BLaER1 (cell line): Measurements from ENCODE around the gene ZBTB20.

Experiments
- H3K27ac ChIP-seq: shearing (Covaris generic); formaldehyde crosslinking; 2 replicates; pipeline ENCODE4 v1.8.1; 2022
- H3K27me3 ChIP-seq: shearing (Covaris generic); formaldehyde crosslinking; 2 replicates; pipeline ENCODE4 v1.8.1; 2022
- H3K36me3 ChIP-seq: shearing (Covaris generic); formaldehyde crosslinking; 2 replicates; pipeline ENCODE4 v1.8.1; 2022
- H3K4me1 ChIP-seq: shearing (Covaris generic); formaldehyde crosslinking; 2 replicates; pipeline ENCODE4 v1.8.1; 2022
- H3K4me2 ChIP-seq: shearing (Covaris generic); formaldehyde crosslinking; 2 replicates; pipeline ENCODE4 v1.8.1; 2022
- H3K4me3 ChIP-seq: shearing (Covaris generic); formaldehyde crosslinking; 2 replicates; pipeline ENCODE4 v1.8.1; 2022
- H3K9ac ChIP-seq: shearing (Covaris generic); formaldehyde crosslinking; 2 replicates; pipeline ENCODE4 v1.8.1; 2022
- H3K9me3 ChIP-seq: shearing (Covaris generic); formaldehyde crosslinking; 2 replicates; pipeline ENCODE4 v1.8.1; 2022
- H4K20me1 ChIP-seq: shearing (Covaris generic); formaldehyde crosslinking; 2 replicates; pipeline ENCODE4 v1.8.1; 2022
- Cebpa-rat ChIP-seq: shearing (Covaris generic); IDR thresholded peaks from 2 replicates; pipeline ENCODE4 v1.8.1; 2022

The ZBTB20 gene

GRCh38 chr3:114716916-114717315, 430.2 kb downstream of the ZBTB20 start:
- Histone ChIP-seq H4K20me1 (no peaks in the 10 kb centered on the region), H3K36me3 (no peaks in the 10 kb centered on the region), H3K27me3 (no peaks in the 10 kb centered on the region), H3K4me3 (no peak overlapping the region), H3K4me1 (no peaks in the 10 kb centered on the region), H3K9ac (no peak overlapping the region), H3K4me2 (no peak overlapping the region), H3K9me3 (no peaks in the 10 kb centered on the region), H3K27ac (no peak overlapping the region)
- no peak for TF ChIP-seq Cebpa-rat

- Histone ChIP-seq H3K36me3 (no peaks in the 10 kb centered on the region), H4K20me1 (no peaks in the 10 kb centered on the region), H3K4me2 (no peak overlapping the region), H3K9ac (no peak overlapping the region), H3K4me3 (no peak overlapping the region), H3K27ac (no peak overlapping the region), H3K9me3 (no peaks in the 10 kb centered on the region), H3K27me3 (no peaks in the 10 kb centered on the region), H3K4me1 (no peaks in the 10 kb centered on the region)
- no peak for TF ChIP-seq Cebpa-rat
These were observed 431.0 kb downstream of the ZBTB20 start for GRCh38 chr3:114716126-114716525.

GRCh38 chr3:114714957-114715460, 432.1 kb downstream of the ZBTB20 start:
- Histone ChIP-seq H3K4me3 (no peak overlapping the region), H3K27ac (no peak overlapping the region), H3K9ac (no peak overlapping the region), H3K4me1 (no peaks in the 10 kb centered on the region), H3K36me3 (no peaks in the 10 kb centered on the region), H3K27me3 (no peaks in the 10 kb centered on the region), H3K9me3 (no peaks in the 10 kb centered on the region), H4K20me1 (no peaks in the 10 kb centered on the region), H3K4me2 (no peak overlapping the region)
- no peak for TF ChIP-seq Cebpa-rat

GRCh38 chr3:114714237-114714636, 432.9 kb downstream of the ZBTB20 start:
- H3K4me2 ChIP-seq, result no peak overlapping the region

GRCh38 chr3:114712728-114713492, 434.2 kb downstream of the ZBTB20 start:
- H3K4me1 ChIP-seq, result no peaks in the 10 kb centered on the region

More at GRCh38 chr3:114714237-114714636, 432.9 kb downstream of the ZBTB20 start:
- H3K4me3 ChIP-seq, result no peak overlapping the region
- no peak overlapping the region for H3K9ac ChIP-seq
- H3K4me1 ChIP-seq, result no peaks in the 10 kb centered on the region
- no peaks in the 10 kb centered on the region for H3K9me3 ChIP-seq
- no peak overlapping the region for H3K27ac ChIP-seq
- no peaks in the 10 kb centered on the region for H3K36me3 ChIP-seq
- H3K27me3 ChIP-seq, result no peaks in the 10 kb centered on the region
- no peaks in the 10 kb centered on the region for H4K20me1 ChIP-seq
- no peak for TF ChIP-seq Cebpa-rat

GRCh38 chr3:114711321-114711886, 435.7 kb downstream of the ZBTB20 start:
- no peak overlapping the region for H3K4me2 ChIP-seq
- no peaks in the 10 kb centered on the region for H3K27me3 ChIP-seq

More at GRCh38 chr3:114712728-114713492, 434.2 kb downstream of the ZBTB20 start:
- Histone ChIP-seq H3K4me3 (no peak overlapping the region), H3K9ac (no peak overlapping the region), H3K27me3 (no peaks in the 10 kb centered on the region), H3K27ac (no peak overlapping the region), H3K9me3 (no peaks in the 10 kb centered on the region), H4K20me1 (no peaks in the 10 kb centered on the region), H3K36me3 (no peaks in the 10 kb centered on the region), H3K4me2 (no peak overlapping the region)
- TF ChIP-seq Cebpa-rat, result no peak

GRCh38 chr3:114709102-114709501, 438.0 kb downstream of the ZBTB20 start:
- no peak overlapping the region for H3K4me2 ChIP-seq
- H3K4me1 ChIP-seq, result no peaks in the 10 kb centered on the region
- no peaks in the 10 kb centered on the region for H4K20me1 ChIP-seq
- no peaks in the 10 kb centered on the region for H3K36me3 ChIP-seq
- no peak overlapping the region for H3K9ac ChIP-seq
- H3K4me3 ChIP-seq, result no peak overlapping the region
- no peak overlapping the region for H3K27ac ChIP-seq
- no peak for TF ChIP-seq Cebpa-rat
- no peaks in the 10 kb centered on the region for H3K27me3 ChIP-seq
- no peaks in the 10 kb centered on the region for H3K9me3 ChIP-seq

More at GRCh38 chr3:114711321-114711886, 435.7 kb downstream of the ZBTB20 start:
- TF ChIP-seq Cebpa-rat, result no peak
- Histone ChIP-seq H4K20me1 (no peaks in the 10 kb centered on the region), H3K36me3 (no peaks in the 10 kb centered on the region), H3K4me1 (no peaks in the 10 kb centered on the region), H3K9ac (no peak overlapping the region), H3K9me3 (no peaks in the 10 kb centered on the region), H3K4me3 (no peak overlapping the region), H3K27ac (no peak overlapping the region)

- Histone ChIP-seq H3K36me3 (no peaks in the 10 kb centered on the region), H3K4me2 (no peak overlapping the region), H3K9ac (no peak overlapping the region), H3K9me3 (no peaks in the 10 kb centered on the region), H3K27ac (no peak overlapping the region), H4K20me1 (no peaks in the 10 kb centered on the region), H3K27me3 (no peaks in the 10 kb centered on the region), H3K4me3 (no peak overlapping the region), H3K4me1 (no peaks in the 10 kb centered on the region)
- TF ChIP-seq Cebpa-rat, result no peak
These were observed 439.7 kb downstream of the ZBTB20 start for GRCh38 chr3:114707252-114707860.

GRCh38 chr3:114706591-114707232, 440.4 kb downstream of the ZBTB20 start:
- Histone ChIP-seq H3K27me3 (no peaks in the 10 kb centered on the region), H3K27ac (no peak overlapping the region), H3K9ac (no peak overlapping the region), H3K4me3 (no peak overlapping the region), H3K9me3 (no peaks in the 10 kb centered on the region), H4K20me1 (no peaks in the 10 kb centered on the region), H3K4me2 (no peak overlapping the region), H3K36me3 (no peaks in the 10 kb centered on the region), H3K4me1 (no peaks in the 10 kb centered on the region)
- TF ChIP-seq Cebpa-rat, result no peak
